NAMALWA (cell line): ENCODE measurements around the gene TUNAR.
A peak's percentile ranks its signal among the peaks of the same experiment; 100 is the strongest.
"Not testable (repeated sequence)": the region's sequence is repeated elsewhere in the genome, so short reads cannot be mapped to it uniquely, and the experiment has no call there.

Experiments
- DNase-seq: peaks from one replicate; pipeline ENCODE4 v3.0.0-alpha.2; 2015; ENCODE audit warnings: low spot score

TUNAR gene

GRCh38 chr14:95918466-95918865 is 41.8 kb downstream of the TUNAR start:
- no peak for DNase-seq

- no peak for DNase-seq
Observed at GRCh38 chr14:95920769-95921438, 44.3 kb downstream of the TUNAR start.

- no peak for DNase-seq
Observed at GRCh38 chr14:95922080-95922479, 45.4 kb downstream of the TUNAR start.

DNA sequence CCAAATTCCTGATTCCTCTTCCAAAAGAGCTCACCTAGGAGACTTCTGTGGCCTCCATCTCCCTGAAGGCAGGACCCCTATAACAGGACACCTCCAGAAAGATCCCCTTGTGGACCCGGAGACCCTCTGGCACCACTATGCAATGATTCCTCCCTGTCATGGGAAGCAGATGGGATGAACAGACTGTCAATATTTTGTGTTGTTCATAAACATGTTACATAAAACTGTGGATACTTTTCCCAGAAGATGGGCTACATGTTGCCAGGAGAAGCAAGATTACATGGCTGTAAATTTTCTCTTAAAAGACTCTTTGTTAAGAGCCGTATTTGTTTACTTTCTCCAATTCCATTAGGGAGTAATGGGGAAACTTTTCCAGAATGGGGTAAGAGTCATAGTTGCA is 52.1 kb downstream of the TUNAR start:
- DNase-seq: no peak

DNA sequence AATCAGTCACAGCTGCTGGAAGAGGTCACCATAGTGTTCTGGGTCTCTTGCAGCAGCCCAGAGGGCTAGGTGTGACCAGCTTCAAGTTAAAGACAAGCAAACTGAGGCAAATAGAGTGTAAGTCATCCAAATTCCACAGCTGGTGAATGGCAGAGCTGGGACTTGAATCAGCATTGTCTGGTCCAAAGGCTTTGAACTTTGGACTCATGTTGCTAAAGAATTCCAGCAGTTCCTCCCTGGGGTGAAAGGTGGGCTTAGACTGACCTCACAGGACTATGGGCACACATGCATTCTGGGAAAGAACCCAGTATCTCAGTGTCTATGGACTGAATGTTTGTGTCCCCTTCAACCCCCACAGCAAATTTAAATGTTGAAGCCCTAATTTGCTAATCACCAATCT is 54.8 kb downstream of the TUNAR start:
- no peak for DNase-seq

- DNase-seq: peak; percentile 54
Observed at GRCh38 chr14:95935228-95935822, 58.7 kb downstream of the TUNAR start.

- DNase-seq: no peak
Observed at GRCh38 chr14:95936041-95936440, 59.4 kb downstream of the TUNAR start.

DNA sequence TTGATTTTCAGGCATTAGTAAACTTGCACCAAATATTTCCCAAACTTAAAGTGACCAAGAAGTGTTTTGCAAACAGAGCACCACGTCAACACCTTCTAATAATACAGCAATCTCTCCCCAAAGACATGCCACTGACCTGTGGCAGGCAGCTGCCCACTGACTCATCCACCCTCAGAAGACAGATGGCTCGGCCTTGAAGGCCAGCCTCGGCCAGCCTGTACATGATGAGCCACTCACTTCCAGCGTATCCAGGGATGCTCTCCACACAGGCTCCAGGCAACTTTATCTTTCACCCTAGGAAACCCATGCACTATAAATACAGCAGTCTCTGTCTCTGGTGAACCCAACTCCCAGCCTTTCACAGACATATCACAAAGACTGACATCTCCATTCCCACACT is 62.7 kb downstream of the TUNAR start:
- DNase-seq: no peak

GRCh38 chr14:95941897-95942296 is 65.3 kb downstream of the TUNAR start:
- DNase-seq: no peak

- DNase-seq: no peak
Observed at GRCh38 chr14:95943699-95944098, 67.1 kb downstream of the TUNAR start.

DNA sequence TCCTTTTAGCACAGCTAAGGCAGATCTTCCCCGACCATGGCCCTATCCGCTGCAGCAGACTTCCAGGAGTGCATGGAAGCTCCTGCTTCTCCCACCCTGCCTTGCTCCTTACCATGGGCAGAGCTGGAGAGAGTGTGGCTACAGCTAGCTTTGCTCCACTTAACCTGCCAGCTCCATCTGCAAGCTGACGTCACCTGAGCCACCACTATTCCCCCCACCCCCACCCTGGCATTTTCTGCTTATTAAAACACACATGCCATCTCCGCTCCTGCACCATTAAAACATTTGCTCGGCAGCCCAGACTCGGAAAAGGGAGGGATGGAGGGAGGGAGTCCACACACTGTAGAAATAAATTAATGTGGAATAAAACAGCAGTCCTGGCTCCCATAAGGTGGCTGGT is 67.8 kb downstream of the TUNAR start:
- no peak for DNase-seq

GRCh38 chr14:95946867-95947266 is 70.2 kb downstream of the TUNAR start:
- DNase-seq: no peak

- DNase-seq: no peak
Observed at GRCh38 chr14:95948558-95948981, 71.9 kb downstream of the TUNAR start.

GRCh38 chr14:95951359-95951758 is 74.7 kb downstream of the TUNAR start:
- no peak for DNase-seq

- DNase-seq: peak; percentile 7
Observed at GRCh38 chr14:95953111-95953724, 76.6 kb downstream of the TUNAR start.

DNA sequence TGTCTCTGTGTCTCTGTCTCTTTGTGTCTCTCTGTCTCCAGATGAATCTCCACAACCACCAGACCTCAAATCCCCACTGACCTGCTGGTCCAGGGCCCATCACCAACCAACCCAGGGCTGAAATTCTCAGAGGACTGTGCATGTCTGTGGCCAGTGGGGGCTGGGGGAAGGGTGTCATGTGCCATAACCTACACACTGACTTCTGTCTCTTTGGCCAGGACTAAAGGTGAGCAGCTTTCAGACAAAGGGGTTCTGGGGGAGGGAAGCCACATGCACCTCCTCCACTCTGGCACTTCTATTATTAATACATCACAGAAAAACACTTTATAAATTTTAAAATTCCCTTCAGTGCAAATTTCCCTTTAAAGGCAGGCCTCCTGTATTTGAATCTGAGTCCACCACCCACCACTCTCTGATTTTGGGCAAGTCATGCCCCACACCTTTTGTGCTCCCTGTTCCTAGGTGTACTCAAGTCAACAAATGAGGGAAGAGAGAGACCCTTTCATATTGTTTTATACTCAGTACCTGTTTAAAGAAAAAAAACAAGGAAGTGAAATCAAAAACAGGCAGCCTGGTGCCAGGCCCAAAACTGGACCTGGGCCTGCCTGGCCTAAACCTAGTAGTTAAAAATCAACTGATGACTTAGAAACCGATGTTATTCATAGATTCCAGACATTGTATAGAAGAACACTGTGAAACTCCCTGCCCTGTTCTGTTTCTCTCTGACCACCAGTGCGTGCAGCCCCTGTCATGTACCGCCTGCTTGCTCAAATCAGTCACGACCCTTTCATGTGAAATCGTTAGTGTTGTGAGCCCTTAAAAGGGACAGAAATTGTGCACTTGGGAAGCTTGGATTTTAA is 80.2 kb downstream of the TUNAR start:
- DNase-seq: no peak

- DNase-seq: no peak
Observed at GRCh38 chr14:95958105-95958504, 81.5 kb downstream of the TUNAR start.

DNA sequence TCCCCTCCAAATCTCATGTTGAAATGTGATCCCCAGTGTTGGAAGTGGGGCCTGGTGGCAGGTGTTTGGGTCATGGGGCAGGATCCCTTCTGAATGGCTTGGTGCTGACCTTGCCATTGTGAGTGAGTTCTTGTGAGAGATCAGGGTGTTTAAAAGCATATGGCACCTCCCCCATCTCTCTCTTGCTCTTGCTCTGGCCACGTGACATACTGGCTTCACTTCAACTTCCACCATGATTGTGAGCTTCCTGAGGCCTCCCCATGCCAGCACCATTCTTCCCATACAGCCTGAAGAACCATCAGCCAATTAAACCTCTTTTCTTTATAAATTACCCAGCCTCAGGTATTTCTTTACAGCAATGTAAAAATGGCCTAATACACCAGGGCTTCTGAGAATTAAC is 82.7 kb downstream of the TUNAR start:
- DNase-seq: no peak

DNA sequence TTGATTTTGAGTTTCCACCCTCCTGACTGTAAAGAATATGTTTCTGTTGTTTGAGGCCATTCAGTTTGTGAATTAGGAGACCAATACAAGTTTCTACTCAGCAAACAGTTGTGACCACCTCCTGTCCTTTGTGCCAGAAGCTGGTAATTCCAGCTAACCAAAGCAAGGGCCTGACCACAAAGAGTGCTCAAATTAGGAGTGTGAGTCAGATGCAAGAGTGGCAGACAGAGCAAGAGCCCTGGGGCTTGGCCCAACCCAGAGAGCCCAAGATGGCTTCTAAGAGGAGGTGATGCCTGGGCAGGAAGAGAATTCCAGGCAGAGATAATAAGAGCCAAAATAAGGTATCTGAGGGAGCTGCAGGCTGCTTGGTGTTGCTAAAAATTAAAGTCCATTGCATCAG is 84.8 kb downstream of the TUNAR start:
- DNase-seq: no peak

- DNase-seq: no peak
Observed at GRCh38 chr14:95964901-95965300, 88.3 kb downstream of the TUNAR start.

DNA sequence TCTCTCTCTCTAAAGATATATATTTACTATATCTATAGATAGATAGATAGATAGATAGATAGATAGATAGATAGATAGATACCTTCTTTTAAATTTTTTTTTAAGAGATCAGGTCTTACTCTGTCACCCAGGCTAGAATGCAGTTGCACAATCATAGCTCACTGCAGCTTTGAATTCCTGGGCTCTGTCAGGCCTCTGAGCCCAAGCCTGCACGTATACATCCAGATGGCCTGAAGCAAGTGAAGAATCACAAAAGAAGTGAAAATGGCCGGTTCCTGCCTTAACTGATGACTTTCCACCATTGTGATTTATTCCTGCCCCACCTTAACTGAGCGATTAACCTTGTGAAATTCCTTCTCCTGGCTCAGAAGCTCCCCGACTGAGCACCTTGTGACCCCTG is 91.4 kb downstream of the TUNAR start:
- DNase-seq: not testable (repeated sequence)
